Measurements from ENCODE around the gene TACC2.
A peak's percentile ranks its signal among the peaks of the same experiment; 100 is the strongest.

TACC2 gene

GRCh38 chr10:122181041-122181732, 192.2 kb downstream of the TACC2 start:
- Histone ChIP-seq H3K27ac (ENCODE audit: low read length) (no peak overlapping the region), H3K9me3 (ENCODE audit: control insufficient read depth in 1 of 2, low read length in 2 of 2) (no peaks in the 10 kb centered on the region), H3K4me1 (ENCODE audit: control insufficient read depth in 1 of 2, insufficient read depth in 2 of 2, low read length in 2 of 2) (peaks cover 0 to 35% of the 10 kb centered on the region in 2 donors), H3K27me3 (ENCODE audit: low read depth, low read length) (no peaks in the 10 kb centered on the region), H3K36me3 (ENCODE audit: control insufficient read depth in 1 of 2, insufficient read depth in 2 of 2, low read length in 2 of 2) (no peaks in the 10 kb centered on the region), H3K4me3 (ENCODE audit: low read depth in 1 of 2, low read length in 2 of 2) (no peak overlapping the region)

- no peaks in the 10 kb centered on the region for H3K27me3 ChIP-seq (ENCODE audit: low read depth, low read length)
- H3K4me3 ChIP-seq (ENCODE audit: low read depth in 1 of 2, low read length in 2 of 2): no peak overlapping the region
- peaks cover 0 to 35% of the 10 kb centered on the region in 2 donors for H3K4me1 ChIP-seq (ENCODE audit: control insufficient read depth in 1 of 2, insufficient read depth in 2 of 2, low read length in 2 of 2)
- H3K36me3 ChIP-seq (ENCODE audit: control insufficient read depth in 1 of 2, insufficient read depth in 2 of 2, low read length in 2 of 2): no peaks in the 10 kb centered on the region
- H3K9me3 ChIP-seq (ENCODE audit: control insufficient read depth in 1 of 2, low read length in 2 of 2): no peaks in the 10 kb centered on the region
- H3K27ac ChIP-seq (ENCODE audit: low read length): no peak overlapping the region
These were observed 192.9 kb downstream of the TACC2 start for GRCh38 chr10:122181876-122182275.

GRCh38 chr10:122182308-122182707, 193.3 kb downstream of the TACC2 start:
- Histone ChIP-seq H3K4me1 (ENCODE audit: control insufficient read depth in 1 of 2, insufficient read depth in 2 of 2, low read length in 2 of 2) (peaks cover 0 to 35% of the 10 kb centered on the region in 2 donors), H3K27ac (ENCODE audit: low read length) (no peak overlapping the region), H3K27me3 (ENCODE audit: low read depth, low read length) (no peaks in the 10 kb centered on the region), H3K4me3 (ENCODE audit: low read depth in 1 of 2, low read length in 2 of 2) (no peak overlapping the region), H3K9me3 (ENCODE audit: control insufficient read depth in 1 of 2, low read length in 2 of 2) (no peaks in the 10 kb centered on the region), H3K36me3 (ENCODE audit: control insufficient read depth in 1 of 2, insufficient read depth in 2 of 2, low read length in 2 of 2) (no peaks in the 10 kb centered on the region)

GRCh38 chr10:122184254-122184653, 195.3 kb downstream of the TACC2 start:
- Histone ChIP-seq H3K4me3 (ENCODE audit: low read depth in 1 of 2, low read length in 2 of 2) (no peak overlapping the region), H3K27me3 (ENCODE audit: low read depth, low read length) (no peaks in the 10 kb centered on the region), H3K27ac (ENCODE audit: low read length) (no peak overlapping the region), H3K9me3 (ENCODE audit: control insufficient read depth in 1 of 2, low read length in 2 of 2) (no peaks in the 10 kb centered on the region), H3K36me3 (ENCODE audit: control insufficient read depth in 1 of 2, insufficient read depth in 2 of 2, low read length in 2 of 2) (no peaks in the 10 kb centered on the region), H3K4me1 (ENCODE audit: control insufficient read depth in 1 of 2, insufficient read depth in 2 of 2, low read length in 2 of 2) (peaks cover 0 to 35% of the 10 kb centered on the region in 2 donors)

GRCh38 chr10:122185643-122186042, 196.7 kb downstream of the TACC2 start:
- Histone ChIP-seq H3K4me1 (ENCODE audit: control insufficient read depth in 1 of 2, insufficient read depth in 2 of 2, low read length in 2 of 2) (peaks cover 0 to 41% of the 10 kb centered on the region in 2 donors), H3K4me3 (ENCODE audit: low read depth in 1 of 2, low read length in 2 of 2) (no peak overlapping the region), H3K27me3 (ENCODE audit: low read depth, low read length) (no peaks in the 10 kb centered on the region), H3K36me3 (ENCODE audit: control insufficient read depth in 1 of 2, insufficient read depth in 2 of 2, low read length in 2 of 2) (no peaks in the 10 kb centered on the region), H3K27ac (ENCODE audit: low read length) (no peak overlapping the region), H3K9me3 (ENCODE audit: control insufficient read depth in 1 of 2, low read length in 2 of 2) (no peaks in the 10 kb centered on the region)

GRCh38 chr10:122186816-122187810, 198.2 kb downstream of the TACC2 start:
- H3K27ac ChIP-seq (ENCODE audit: low read length): no peak overlapping the region
- H3K4me1 ChIP-seq (ENCODE audit: control insufficient read depth in 1 of 2, insufficient read depth in 2 of 2, low read length in 2 of 2): peaks cover 0 to 32% of the 10 kb centered on the region in 2 donors
- H3K36me3 ChIP-seq (ENCODE audit: control insufficient read depth in 1 of 2, insufficient read depth in 2 of 2, low read length in 2 of 2): no peaks in the 10 kb centered on the region
- H3K27me3 ChIP-seq (ENCODE audit: low read depth, low read length): no peaks in the 10 kb centered on the region
- no peak overlapping the region for H3K4me3 ChIP-seq (ENCODE audit: low read depth in 1 of 2, low read length in 2 of 2)
- no peaks in the 10 kb centered on the region for H3K9me3 ChIP-seq (ENCODE audit: control insufficient read depth in 1 of 2, low read length in 2 of 2)

GRCh38 chr10:122188706-122189105, 199.7 kb downstream of the TACC2 start:
- Histone ChIP-seq H3K4me3 (ENCODE audit: low read depth in 1 of 2, low read length in 2 of 2) (no peak overlapping the region), H3K27me3 (ENCODE audit: low read depth, low read length) (no peaks in the 10 kb centered on the region), H3K9me3 (ENCODE audit: control insufficient read depth in 1 of 2, low read length in 2 of 2) (no peaks in the 10 kb centered on the region), H3K36me3 (ENCODE audit: control insufficient read depth in 1 of 2, insufficient read depth in 2 of 2, low read length in 2 of 2) (no peaks in the 10 kb centered on the region), H3K4me1 (ENCODE audit: control insufficient read depth in 1 of 2, insufficient read depth in 2 of 2, low read length in 2 of 2) (peaks cover 0 to 26% of the 10 kb centered on the region in 2 donors), H3K27ac (ENCODE audit: low read length) (no peak overlapping the region)

- Histone ChIP-seq H3K4me3 (ENCODE audit: low read depth in 1 of 2, low read length in 2 of 2) (no peak overlapping the region), H3K4me1 (ENCODE audit: control insufficient read depth in 1 of 2, insufficient read depth in 2 of 2, low read length in 2 of 2) (peaks cover 0 to 22% of the 10 kb centered on the region in 2 donors), H3K27ac (ENCODE audit: low read length) (no peak overlapping the region), H3K27me3 (ENCODE audit: low read depth, low read length) (no peaks in the 10 kb centered on the region), H3K36me3 (ENCODE audit: control insufficient read depth in 1 of 2, insufficient read depth in 2 of 2, low read length in 2 of 2) (no peaks in the 10 kb centered on the region), H3K9me3 (ENCODE audit: control insufficient read depth in 1 of 2, low read length in 2 of 2) (no peaks in the 10 kb centered on the region)
These were observed 200.2 kb downstream of the TACC2 start for GRCh38 chr10:122189185-122189584.

GRCh38 chr10:122190176-122190943, 201.4 kb downstream of the TACC2 start:
- Histone ChIP-seq H3K27me3 (ENCODE audit: low read depth, low read length) (no peaks in the 10 kb centered on the region), H3K27ac (ENCODE audit: low read length) (peak overlapping the region; percentile 0), H3K4me3 (ENCODE audit: low read depth in 1 of 2, low read length in 2 of 2) (no peak overlapping the region), H3K36me3 (ENCODE audit: control insufficient read depth in 1 of 2, insufficient read depth in 2 of 2, low read length in 2 of 2) (no peaks in the 10 kb centered on the region), H3K4me1 (ENCODE audit: control insufficient read depth in 1 of 2, insufficient read depth in 2 of 2, low read length in 2 of 2) (peaks cover 0 to 20% of the 10 kb centered on the region in 2 donors), H3K9me3 (ENCODE audit: control insufficient read depth in 1 of 2, low read length in 2 of 2) (no peaks in the 10 kb centered on the region)

GRCh38 chr10:122191936-122192541, 203.1 kb downstream of the TACC2 start:
- H3K9me3 ChIP-seq (ENCODE audit: control insufficient read depth in 1 of 2, low read length in 2 of 2): no peaks in the 10 kb centered on the region
- H3K4me1 ChIP-seq (ENCODE audit: control insufficient read depth in 1 of 2, insufficient read depth in 2 of 2, low read length in 2 of 2): peaks cover 0 to 20% of the 10 kb centered on the region in 2 donors
- no peak overlapping the region for H3K4me3 ChIP-seq (ENCODE audit: low read depth in 1 of 2, low read length in 2 of 2)
- H3K27ac ChIP-seq (ENCODE audit: low read length): peak overlapping the region; percentile 45
- peaks cover 7 to 10% of the 10 kb centered on the region in 2 donors for H3K36me3 ChIP-seq (ENCODE audit: control insufficient read depth in 1 of 2, insufficient read depth in 2 of 2, low read length in 2 of 2)
- H3K27me3 ChIP-seq (ENCODE audit: low read depth, low read length): no peaks in the 10 kb centered on the region
